IMR-90 (cell line): ENCODE results near the gene ABCD1. TPM values are rescaled to one million over a fixed set of nuclear protein-coding genes. Genes with fewer than 3 reads are reported as not detected.

ENCODE experiments used
- ATAC-seq: fragments of 200-7000 bp; cut with Tn5 transposase; 2 replicates; pipeline ENCODE4 v1.9.1; 2020; ENCODE audit warnings: low read depth, mild to moderate bottlenecking, moderate library complexity
- BruUV-seq: library from RNA; stranded (reverse); fragments of 400-500 nt; replicated peaks from 2 replicates; lab custom pipeline; 2021; lab: Mats Ljungman, UMichigan
- CTCF ChIA-PET: fragments of 300-600 bp; formaldehyde crosslinking; extraction: SDS; loops from one replicate; lab custom pipeline; 2021; ENCODE audit warnings: antibody characterized with exemption; lab: Yijun Ruan, JAX
- POLR2A ChIA-PET: fragments of 300-600 bp; sonication (Branson Sonifier 250); formaldehyde crosslinking; loops from one replicate; lab custom pipeline; 2022; ENCODE audit warnings: antibody characterized with exemption; ENCODE audit not compliant: unreplicated experiment; lab: Charles Lee
- DNase-seq: peaks from one replicate; pipeline ENCODE4 v3.0.0; 2013
- H2AFZ ChIP-seq: replicated peaks from 2 replicates; pipeline ENCODE3; 2013; ENCODE audit warnings: low read length, mild to moderate bottlenecking; ENCODE audit not compliant: poor library complexity
- H2AK5ac ChIP-seq: 2 replicates; pipeline ENCODE4 v1.6.1; 2013; ENCODE audit warnings: low read depth, low read length, inconsistent platforms
- H2AK9ac ChIP-seq: replicated peaks from 2 replicates; pipeline ENCODE3; 2013; ENCODE audit warnings: mild to moderate bottlenecking, low read depth, low read length, moderate library complexity; ENCODE audit not compliant: poor library complexity
- H2BK120ac ChIP-seq: 2 replicates; pipeline ENCODE4 v1.6.1; 2013; ENCODE audit warnings: low read depth, low read length, inconsistent platforms
- H2BK15ac ChIP-seq: 3 replicates; pipeline ENCODE4 v1.6.1; 2013; ENCODE audit warnings: low read depth, low read length, inconsistent platforms
- H2BK20ac ChIP-seq: 2 replicates; pipeline ENCODE4 v1.6.1; 2013; ENCODE audit warnings: low read depth, mild to moderate bottlenecking, inconsistent platforms, low read length, moderate library complexity
- H2BK5ac ChIP-seq: 2 replicates; pipeline ENCODE4 v1.6.1; 2013; ENCODE audit warnings: mild to moderate bottlenecking, low read depth, low read length, inconsistent platforms; ENCODE audit not compliant: poor library complexity, severe bottlenecking
- H3K14ac ChIP-seq: replicated peaks from 2 replicates; pipeline ENCODE4 v1.6.1; 2013; ENCODE audit warnings: low read depth, low read length, inconsistent platforms
- H3K18ac ChIP-seq: 2 replicates; pipeline ENCODE4 v1.6.1; 2013; ENCODE audit warnings: low read depth, low read length, control low read depth
- H3K23ac ChIP-seq: 2 replicates; pipeline ENCODE4 v1.6.1; 2013; ENCODE audit warnings: low read depth, low read length, inconsistent platforms
- H3K27ac ChIP-seq: 2 replicates; pipeline ENCODE4 v1.5.1; 2013; ENCODE audit warnings: mild to moderate bottlenecking, control low read depth, low read length; ENCODE audit not compliant: insufficient read depth
- H3K27me3 ChIP-seq: 2 replicates; pipeline ENCODE4 v1.6.1; 2013; ENCODE audit warnings: low read length; ENCODE audit not compliant: control insufficient read depth, insufficient read depth
- H3K36me3 ChIP-seq: 2 replicates; pipeline ENCODE4 v1.6.1; 2013; ENCODE audit warnings: low read length, mixed read lengths; ENCODE audit not compliant: control insufficient read depth, insufficient read depth
- H3K4ac ChIP-seq: 2 replicates; pipeline ENCODE4 v1.6.1; 2013; ENCODE audit warnings: low read depth, low read length, inconsistent platforms
- H3K4me1 ChIP-seq: 2 replicates; pipeline ENCODE4 v1.6.1; 2013; ENCODE audit warnings: low read length, mixed read lengths; ENCODE audit not compliant: control insufficient read depth, insufficient read depth
- H3K4me2 ChIP-seq: 2 replicates; pipeline ENCODE4 v1.6.1; 2013; ENCODE audit warnings: low read depth, mild to moderate bottlenecking, control low read depth, low read length, moderate library complexity
- H3K4me3 ChIP-seq: 2 replicates; pipeline ENCODE4 v1.5.1; 2013; ENCODE audit warnings: low read depth, mild to moderate bottlenecking, control low read depth, low read length, moderate library complexity; ENCODE audit not compliant: insufficient read depth
- H3K56ac ChIP-seq: 2 replicates; pipeline ENCODE4 v1.6.1; 2013; ENCODE audit warnings: low read length, inconsistent platforms; ENCODE audit not compliant: insufficient read depth; ENCODE audit errors: extremely low read depth
- H3K79me1 ChIP-seq, 2 experiments: 2 replicates each; pipeline ENCODE4 v1.6.1; 2013; ENCODE audit warnings: low read length in 2 of 2, inconsistent platforms in 1 of 2, low read depth in 1 of 2
- H3K9ac ChIP-seq: 2 replicates; pipeline ENCODE4 v1.6.1; 2013; ENCODE audit warnings: low read depth, low read length, control low read depth
- H3K9me1 ChIP-seq: 2 replicates; pipeline ENCODE4 v1.6.1; 2013; ENCODE audit warnings: low read length, inconsistent platforms; ENCODE audit not compliant: insufficient read depth
- H3K9me3 ChIP-seq: 2 replicates; pipeline ENCODE4 v1.6.1; 2013; ENCODE audit warnings: low read length; ENCODE audit not compliant: control insufficient read depth, insufficient read depth
- H4K20me1 ChIP-seq: 2 replicates; pipeline ENCODE4 v1.6.1; 2013; ENCODE audit warnings: low read length, inconsistent platforms; ENCODE audit not compliant: insufficient read depth
- H4K5ac ChIP-seq: 2 replicates; pipeline ENCODE4 v1.6.1; 2013; ENCODE audit warnings: mild to moderate bottlenecking, low read depth, low read length, control low read depth
- H4K8ac ChIP-seq, 2 experiments: 2 replicates each; pipeline ENCODE4 v1.6.1; 2013; ENCODE audit warnings: low read depth in 2 of 2, low read length in 2 of 2, control low read depth in 1 of 2, inconsistent platforms in 1 of 2
- H4K91ac ChIP-seq: 2 replicates; pipeline ENCODE4 v1.6.1; 2013; ENCODE audit warnings: low read depth, low read length, inconsistent platforms; ENCODE audit not compliant: insufficient read depth
- BHLHE40 ChIP-seq: fragments of 150-350 bp; IDR thresholded peaks from 2 replicates; pipeline ENCODE4 v1.6.1; 2016; ENCODE audit warnings: mild to moderate bottlenecking, low read depth, low read length
- CHD1 ChIP-seq: IDR thresholded peaks from 2 replicates; pipeline ENCODE4 v1.6.1; 2012; ENCODE audit warnings: low read depth, low read length, improper control_type of control experiment
- FOS ChIP-seq: fragments of 150-350 bp; IDR thresholded peaks from 2 replicates; pipeline ENCODE4 v1.6.1; 2016; ENCODE audit warnings: low read depth, low read length
- MAFK ChIP-seq: IDR thresholded peaks from 2 replicates; pipeline ENCODE4 v1.6.1; 2012; ENCODE audit warnings: low read depth, low read length, improper control_type of control experiment
- MAZ ChIP-seq: IDR thresholded peaks from 2 replicates; pipeline ENCODE4 v1.6.1; 2012; ENCODE audit warnings: low read depth, mild to moderate bottlenecking, low read length, improper control_type of control experiment, moderate library complexity, borderline replicate concordance
- MXI1 ChIP-seq: IDR thresholded peaks from 2 replicates; pipeline ENCODE4 v1.6.1; 2012; ENCODE audit warnings: low read depth, mild to moderate bottlenecking, low read length, moderate library complexity, borderline replicate concordance
- NFE2L2 ChIP-seq: fragments of 150-350 bp; IDR thresholded peaks from 2 replicates; pipeline ENCODE4 v1.6.1; 2016; ENCODE audit warnings: low read depth, mild to moderate bottlenecking, low read length
- RAD21 ChIP-seq: IDR thresholded peaks from 2 replicates; pipeline ENCODE4 v1.6.1; 2012; ENCODE audit warnings: low read length, improper control_type of control experiment
- RCOR1 ChIP-seq: IDR thresholded peaks from 2 replicates; pipeline ENCODE4 v1.6.1; 2012; ENCODE audit warnings: mild to moderate bottlenecking, low read length, improper control_type of control experiment; ENCODE audit not compliant: insufficient replicate concordance
- WGBS, 2 experiments: methylation state at CpG; one replicate each; pipeline versions ENCODE4 v1.1.5 to v1.1.7; 2013; ENCODE audit warnings: missing lambda C conversion rate in 2 of 2; ENCODE audit not compliant: insufficient read length in 1 of 2; ENCODE audit errors: extremely low coverage in 2 of 2; 5-methylcytosine and 5-hydroxymethylcytosine counted together
- dilution Hi-C: fragments of 300-500 bp; cut with HindIII; formaldehyde crosslinking; loops from one replicate; pipeline ENCODE4 v1.14.3; 2018; ENCODE audit warnings: low sequenced_read_pairs; ENCODE audit not compliant: unreplicated experiment
- in situ Hi-C: fragments of 300-500 bp; cut with MboI; formaldehyde crosslinking; loops from 3 replicates; pipeline ENCODE4 v1.14.3; 2019; ENCODE audit warnings: low sequenced_read_pairs, inconsistent platforms, mixed read lengths
- intact Hi-C: fragments of 100-400 bp; cut with micrococcal nuclease; formaldehyde crosslinking; loops from 2 replicates; pipeline ENCODE4 v1.10.0; 2022
- polyA plus RNA-seq, 3 experiments: library from polyadenylated mRNA; depleted of rRNA; stranded (reverse); fragments of >200 nt; gene quantifications; 2 replicates each; pipeline ENCODE4 v1.2.3, GENCODE V29; 2012; ENCODE audit warnings: low replicate concordance in 1 of 3
- total RNA-seq: library from RNA; depleted of rRNA; stranded (reverse); fragments of >200 nt; gene quantifications from 2 replicates; pipeline ENCODE4 v1.2.3, GENCODE V29; 2012
- TF ChIP-seq, protein P1 (sequence below): conservative IDR thresholded peaks from 2 replicates; pipeline ENCODE4 v1.5.1; 2012; ENCODE audit warnings: mild to moderate bottlenecking, low read depth, low read length, improper control_type of control experiment
- TF ChIP-seq, protein P2 (sequence below): fragments of 150-350 bp; IDR thresholded peaks from 2 replicates; pipeline ENCODE4 v1.6.1; 2017; ENCODE audit warnings: mild to moderate bottlenecking, antibody characterized with exemption, low read length, low read depth

Gene ABCD1
- total and polyA plus RNA-seq, 2 of the 4 experiments (the other 2 are of a cell fraction) = 4.3 to 7.0 TPM

DNA sequence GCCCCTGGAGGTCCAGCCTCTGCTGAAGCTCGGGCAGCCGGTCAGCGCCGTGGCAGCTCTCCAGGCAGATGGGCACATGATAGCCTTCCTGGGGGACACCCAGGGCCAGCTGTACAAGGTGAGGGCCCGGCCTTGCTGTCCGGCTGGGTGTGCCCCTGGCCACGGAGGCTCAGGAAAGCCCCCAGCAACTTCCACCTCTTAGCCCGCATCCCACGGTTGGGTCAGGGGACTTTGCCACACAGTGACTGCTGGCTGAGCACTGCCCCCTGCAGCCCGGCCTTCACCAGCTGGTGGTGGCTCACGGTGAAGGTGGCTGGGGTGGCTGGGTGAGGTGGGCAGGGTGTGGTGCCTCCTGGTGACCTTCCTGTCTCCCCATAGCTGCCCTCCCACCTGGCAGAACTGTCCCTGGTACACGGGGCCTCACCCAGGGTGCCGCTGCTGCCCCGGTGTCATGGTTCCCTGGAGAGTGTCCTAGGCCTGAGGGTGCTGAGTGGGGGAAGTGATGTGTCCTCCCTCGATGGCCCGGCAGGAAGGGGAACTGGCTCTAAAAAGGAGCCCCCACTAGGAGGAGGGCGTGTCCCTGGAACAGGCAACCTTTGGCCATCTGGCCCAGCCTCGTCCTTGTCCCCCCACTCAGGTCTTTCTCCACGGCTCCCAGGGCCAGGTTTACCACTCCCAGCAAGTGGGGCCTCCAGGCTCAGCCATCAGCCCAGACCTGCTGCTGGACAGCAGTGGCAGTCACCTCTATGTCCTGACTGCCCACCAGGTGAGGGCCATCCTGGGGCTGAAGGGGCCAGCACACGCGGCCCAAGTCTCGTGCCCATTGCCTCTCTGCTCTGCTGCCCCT lies 43.9 kb downstream of the ABCD1 start (continued):
- TF ChIP-seq NFE2L2 = no peak

DNA sequence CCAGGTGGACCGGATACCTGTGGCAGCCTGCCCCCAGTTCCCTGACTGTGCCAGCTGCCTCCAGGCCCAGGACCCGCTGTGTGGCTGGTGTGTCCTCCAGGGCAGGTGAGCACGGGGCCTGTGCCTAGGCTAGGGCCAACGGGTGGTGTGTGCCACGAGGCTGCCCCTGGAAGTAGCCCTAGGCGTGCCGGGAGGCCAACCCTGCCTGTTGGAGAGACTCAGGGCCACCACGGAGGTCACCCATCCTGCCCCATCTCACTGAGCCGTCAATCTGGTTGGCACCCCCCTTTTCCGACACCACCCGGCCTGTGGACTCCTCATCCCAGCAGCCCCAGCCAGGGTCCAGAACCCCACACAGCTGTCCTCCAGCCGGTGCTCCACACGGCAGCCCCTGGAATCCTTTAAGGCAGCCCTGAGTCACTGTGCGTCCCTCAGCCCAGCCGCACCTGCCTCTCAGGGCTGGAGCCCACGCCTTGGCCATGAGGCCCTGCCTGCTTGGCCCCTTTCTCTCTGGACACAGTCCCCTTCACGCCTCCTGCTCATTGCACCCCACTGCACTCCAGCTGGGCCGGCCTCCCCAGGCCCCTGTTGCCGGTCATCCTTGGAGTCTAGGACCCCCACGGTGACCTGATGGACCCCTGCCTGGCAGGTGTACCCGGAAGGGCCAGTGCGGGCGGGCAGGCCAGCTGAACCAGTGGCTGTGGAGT lies 44.7 kb downstream of the ABCD1 start:
- Histone ChIP-seq H2BK120ac (no peak overlapping the region), H3K27me3 (no peaks in the 10 kb centered on the region), H4K20me1 (no peaks in the 10 kb centered on the region), H4K91ac (no peak overlapping the region), H3K36me3 (peaks cover 2% of the 10 kb centered on the region; the same call in 1 of the 2 replicates), H4K8ac (no peak overlapping the region), H2BK5ac (no peak overlapping the region), H3K9me3 (no peaks in the 10 kb centered on the region; the same call in 1 of the 2 replicates), H3K18ac (no peak overlapping the region), H3K56ac (no peak overlapping the region), H3K27ac (no peak overlapping the region), H3K79me1 (peaks cover 0 to 14% of the 10 kb centered on the region in 2 experiments; a peak in 2 of 4 replicates), H3K4ac (no peak overlapping the region), H3K23ac (no peak overlapping the region), H2AK9ac (peak overlapping the region; percentile 42), H3K4me1 (peaks cover 17% of the 10 kb centered on the region), H3K9ac (no peak overlapping the region), H3K4me2 (no peak overlapping the region), H2AK5ac (no peak overlapping the region), H2AFZ (no peak overlapping the region), H2BK20ac (no peak overlapping the region), H3K14ac (no peak overlapping the region), H2BK15ac (no peak overlapping the region), H4K5ac (no peak overlapping the region), H3K4me3 (no peak overlapping the region), H3K9me1 (no peaks in the 10 kb centered on the region)
- DNase-seq = no peak
- BruUV-seq = no TSS peak
- dilution Hi-C loops = no loop called here
- ChIA-PET POLR2A (no interaction called here), CTCF (no interaction called here)
- no peak for ATAC-seq
- intact Hi-C loops = no loop called here
- in situ Hi-C loops = loop anchor here (10.0 kb wide), 1 partner anchor 195 kb away; no protein-coding TSS in a partner anchor
- WGBS, 2 experiments = 83% methylated on average over 9 of the region's 23 CpGs; no CpG with 5 or more reads in 1 of the 2 experiments
- TF ChIP-seq CHD1 (no peak), BHLHE40 (no peak), NFE2L2 (no peak), RCOR1 (no peak), FOS (no peak), RAD21 (no peak), MAZ (no peak), MXI1 (no peak), MAFK (no peak)
- TF ChIP-seq, protein P1, sequence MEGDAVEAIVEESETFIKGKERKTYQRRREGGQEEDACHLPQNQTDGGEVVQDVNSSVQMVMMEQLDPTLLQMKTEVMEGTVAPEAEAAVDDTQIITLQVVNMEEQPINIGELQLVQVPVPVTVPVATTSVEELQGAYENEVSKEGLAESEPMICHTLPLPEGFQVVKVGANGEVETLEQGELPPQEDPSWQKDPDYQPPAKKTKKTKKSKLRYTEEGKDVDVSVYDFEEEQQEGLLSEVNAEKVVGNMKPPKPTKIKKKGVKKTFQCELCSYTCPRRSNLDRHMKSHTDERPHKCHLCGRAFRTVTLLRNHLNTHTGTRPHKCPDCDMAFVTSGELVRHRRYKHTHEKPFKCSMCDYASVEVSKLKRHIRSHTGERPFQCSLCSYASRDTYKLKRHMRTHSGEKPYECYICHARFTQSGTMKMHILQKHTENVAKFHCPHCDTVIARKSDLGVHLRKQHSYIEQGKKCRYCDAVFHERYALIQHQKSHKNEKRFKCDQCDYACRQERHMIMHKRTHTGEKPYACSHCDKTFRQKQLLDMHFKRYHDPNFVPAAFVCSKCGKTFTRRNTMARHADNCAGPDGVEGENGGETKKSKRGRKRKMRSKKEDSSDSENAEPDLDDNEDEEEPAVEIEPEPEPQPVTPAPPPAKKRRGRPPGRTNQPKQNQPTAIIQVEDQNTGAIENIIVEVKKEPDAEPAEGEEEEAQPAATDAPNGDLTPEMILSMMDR = no peak
- TF ChIP-seq, protein P2, sequence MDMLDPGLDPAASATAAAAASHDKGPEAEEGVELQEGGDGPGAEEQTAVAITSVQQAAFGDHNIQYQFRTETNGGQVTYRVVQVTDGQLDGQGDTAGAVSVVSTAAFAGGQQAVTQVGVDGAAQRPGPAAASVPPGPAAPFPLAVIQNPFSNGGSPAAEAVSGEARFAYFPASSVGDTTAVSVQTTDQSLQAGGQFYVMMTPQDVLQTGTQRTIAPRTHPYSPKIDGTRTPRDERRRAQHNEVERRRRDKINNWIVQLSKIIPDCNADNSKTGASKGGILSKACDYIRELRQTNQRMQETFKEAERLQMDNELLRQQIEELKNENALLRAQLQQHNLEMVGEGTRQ = no peak
